ENCODE results near the gene AIFM2.
"Not testable (repeated sequence)": the region's sequence is repeated elsewhere in the genome, so short reads cannot be mapped to it uniquely, and the experiment has no call there.

The AIFM2 gene

DNA sequence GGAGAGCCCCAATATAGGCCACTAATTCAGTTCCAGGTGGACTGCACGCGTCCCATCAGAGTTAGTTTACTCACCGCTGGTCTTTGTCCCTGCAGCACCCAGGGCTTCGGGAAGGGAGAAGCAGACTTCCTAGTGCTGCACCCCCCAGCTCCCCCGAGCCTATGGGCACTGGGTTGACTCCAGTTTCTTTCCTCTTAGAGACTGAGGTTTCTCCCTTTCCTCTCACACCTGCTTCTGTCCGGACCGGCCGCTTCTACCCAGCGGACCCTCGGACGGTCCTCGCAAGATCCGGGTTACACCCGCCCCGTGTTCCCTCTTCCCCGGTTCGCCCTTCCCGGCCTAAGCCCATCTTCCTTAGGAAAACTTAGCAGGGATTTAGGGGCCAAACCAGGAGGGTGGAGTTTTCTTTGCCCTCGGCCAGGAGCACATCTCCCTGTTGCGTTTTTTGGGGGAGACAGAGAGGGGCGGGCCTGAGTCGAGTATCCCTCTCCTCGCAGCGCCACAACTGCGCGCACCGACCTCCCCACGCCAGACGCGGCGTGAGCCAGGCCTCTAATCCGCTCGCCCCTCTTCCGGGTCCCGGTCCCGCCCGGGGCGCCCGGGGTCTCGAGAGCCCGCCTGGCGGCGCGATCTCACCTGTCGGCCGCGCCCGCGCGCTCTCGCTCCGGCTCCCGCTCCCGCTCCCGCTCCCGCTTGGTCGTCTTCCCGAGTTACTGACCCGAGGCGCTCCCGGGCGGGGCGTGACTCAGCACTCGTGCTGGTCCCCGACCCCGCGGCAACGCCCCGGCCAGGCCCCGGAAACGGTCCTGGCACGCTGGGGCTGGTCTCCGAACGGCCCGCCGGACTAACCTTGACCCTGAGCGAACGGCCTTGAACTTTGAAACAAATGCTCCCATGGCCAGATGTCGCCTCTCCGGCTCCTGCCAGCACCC, at the start of gene AIFM2:
AIFM2 (minus strand) TSS at position 728 of the 932 bp plus-strand sequence. CDS start 8,741 bp downstream, outside the sequence.
- no peak for DNase-seq (ENCODE audit: low read depth)

DNA sequence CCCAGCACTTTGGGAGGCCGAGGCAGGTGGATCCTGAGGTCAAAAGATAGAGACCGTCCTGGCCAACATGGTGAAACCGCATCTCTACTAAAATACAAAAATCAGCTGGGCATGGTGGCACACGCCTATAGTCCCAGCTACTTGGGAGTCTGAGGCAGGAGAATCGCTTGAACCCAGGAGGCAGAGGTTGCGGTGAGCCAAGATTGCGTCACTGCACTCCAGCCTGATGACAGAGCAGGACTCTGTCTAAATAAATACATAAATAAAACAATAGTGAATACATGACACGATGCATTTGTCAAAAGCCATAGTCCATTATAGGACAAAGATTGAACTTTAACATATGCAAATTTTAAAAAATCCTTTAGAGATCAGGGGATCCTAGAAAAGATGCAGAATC, 46.6 kb upstream of the AIFM2 start:
- not testable (repeated sequence) for DNase-seq (ENCODE audit: low read depth)

DNA sequence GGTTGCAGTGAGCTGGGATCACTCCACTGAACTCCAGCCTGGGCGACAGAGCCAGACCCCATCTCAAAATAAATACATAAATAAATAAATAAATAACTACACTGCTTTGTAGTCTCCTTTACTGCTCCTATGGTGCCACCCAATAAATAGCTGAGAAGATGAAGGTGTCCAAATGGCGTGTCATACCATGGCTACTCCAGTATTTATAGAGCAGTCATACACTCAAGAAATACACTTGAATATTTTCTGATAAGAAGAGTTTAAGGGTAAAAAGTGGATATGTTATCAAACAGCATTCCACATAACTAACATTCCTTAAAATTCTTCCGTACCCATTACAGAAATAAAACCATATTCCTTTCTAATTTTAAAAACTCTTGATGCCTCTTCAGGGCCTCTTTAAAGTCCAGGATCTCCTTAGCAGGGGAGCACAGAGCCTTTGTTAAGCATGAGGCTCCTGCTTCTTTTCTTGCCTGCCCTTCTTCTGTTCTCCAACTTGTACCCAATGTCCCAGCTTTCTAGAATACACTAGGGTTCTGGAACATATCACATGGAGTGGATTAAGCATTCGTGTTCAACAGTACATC, 45.6 kb upstream of the AIFM2 start:
- no peak for DNase-seq (ENCODE audit: low read depth)

DNA sequence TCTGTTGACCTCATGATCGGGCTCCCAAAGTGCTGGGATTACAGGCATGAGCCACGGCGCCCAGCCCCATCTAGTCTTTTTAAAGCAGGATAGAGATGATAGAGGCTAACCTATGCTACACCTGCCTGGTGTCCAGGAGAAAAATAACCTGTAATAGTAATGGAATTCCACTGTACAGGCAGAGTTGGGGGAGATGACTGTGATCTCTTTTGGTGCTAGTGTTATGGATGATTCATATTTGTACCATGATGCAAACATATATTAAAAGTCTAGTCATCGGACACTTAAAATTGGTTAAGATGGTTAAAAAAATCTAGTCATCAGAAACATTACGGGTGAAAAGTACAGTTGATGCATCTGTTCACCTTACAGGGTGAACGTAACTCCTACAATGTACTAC, 43.8 kb upstream of the AIFM2 start:
- no peak for DNase-seq (ENCODE audit: low read depth)

DNA sequence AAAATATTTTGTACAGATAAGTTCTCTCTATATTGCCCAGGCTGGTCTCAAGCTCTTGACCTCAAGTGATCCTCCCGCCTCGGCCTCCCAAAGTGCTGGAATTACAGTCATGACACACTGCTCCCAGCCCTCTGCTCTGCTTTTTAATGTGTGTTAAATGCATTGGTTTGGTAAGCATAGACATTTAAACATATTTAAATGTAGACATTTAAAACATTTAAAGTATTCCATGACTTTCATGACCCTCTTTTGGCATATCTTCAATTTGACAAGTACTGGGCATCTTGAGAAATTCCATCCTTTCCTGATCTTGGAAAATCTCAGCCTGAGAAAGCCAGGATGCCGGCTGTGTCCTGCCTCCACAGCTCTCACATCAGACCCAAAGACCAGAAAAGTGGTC, 42.9 kb upstream of the AIFM2 start:
- no peak for DNase-seq (ENCODE audit: low read depth)

DNA sequence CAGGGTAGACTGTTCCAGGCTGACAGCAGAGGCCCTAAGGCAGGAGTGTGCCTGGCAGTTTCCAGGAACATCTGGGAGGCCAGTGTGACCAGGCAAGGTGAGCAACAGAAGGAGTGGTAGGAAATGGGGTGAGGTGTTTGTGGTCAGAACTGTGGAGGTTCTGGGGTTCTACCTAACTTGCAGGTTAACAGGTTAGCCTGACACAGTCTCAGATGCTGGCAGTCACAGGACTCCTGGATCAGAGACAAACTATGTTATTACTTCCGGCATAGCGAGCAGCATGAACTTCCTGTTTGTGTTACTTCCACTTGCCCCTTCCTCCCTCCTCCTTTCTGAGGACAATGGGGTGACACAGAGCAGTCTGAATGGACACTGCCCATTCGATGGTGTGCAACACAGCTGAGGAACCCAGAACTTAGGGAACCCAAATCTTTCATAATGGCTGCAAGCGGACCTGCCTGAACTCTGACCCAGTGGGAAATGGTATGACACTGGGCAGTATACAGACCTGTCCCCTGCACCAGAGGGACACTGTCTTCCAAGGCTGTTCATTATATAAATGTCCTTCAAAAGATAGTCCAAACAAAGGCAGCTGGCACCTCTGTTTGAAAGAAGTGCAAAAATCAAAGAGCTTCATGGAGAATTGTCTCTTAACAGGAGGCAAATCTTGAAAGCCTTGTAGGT, 41.6 kb upstream of the AIFM2 start:
- DNase-seq (ENCODE audit: low read depth) = no peak

DNA sequence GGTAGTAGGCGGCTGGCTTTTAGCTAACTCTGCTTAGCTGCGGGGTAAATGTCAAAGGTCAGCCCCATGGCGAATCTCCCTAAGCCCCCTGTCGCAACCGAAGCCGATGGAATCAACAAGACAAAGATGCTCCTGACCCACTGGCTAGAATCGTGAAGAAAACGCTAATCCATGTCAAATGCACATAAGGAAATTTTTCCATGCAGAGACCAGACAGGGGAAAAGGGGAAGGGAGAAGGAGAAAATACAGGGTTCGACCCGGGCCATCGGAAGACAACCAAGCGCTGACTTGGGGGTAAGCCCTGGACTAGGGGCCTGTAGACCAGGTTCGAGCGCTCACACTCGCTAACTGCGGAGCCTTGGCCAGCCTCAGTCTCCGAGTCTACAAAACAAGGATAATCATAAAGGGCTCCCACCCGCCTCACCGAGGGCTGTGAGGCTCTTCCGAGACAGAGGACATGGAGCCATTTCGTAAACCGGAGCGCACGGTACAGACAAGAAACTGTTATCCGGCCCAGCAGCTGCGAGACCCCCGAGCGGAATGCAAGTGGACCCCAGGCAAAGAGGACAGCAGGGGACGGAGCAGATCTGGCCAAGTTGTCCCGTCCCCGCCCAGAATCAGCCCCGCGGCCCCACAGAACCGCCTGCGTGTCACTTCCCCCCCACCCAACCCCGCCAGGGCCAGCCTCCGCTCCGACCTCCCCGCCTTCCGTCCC, 37.2 kb upstream of the AIFM2 start:
- DNase-seq (ENCODE audit: low read depth) = no peak

DNA sequence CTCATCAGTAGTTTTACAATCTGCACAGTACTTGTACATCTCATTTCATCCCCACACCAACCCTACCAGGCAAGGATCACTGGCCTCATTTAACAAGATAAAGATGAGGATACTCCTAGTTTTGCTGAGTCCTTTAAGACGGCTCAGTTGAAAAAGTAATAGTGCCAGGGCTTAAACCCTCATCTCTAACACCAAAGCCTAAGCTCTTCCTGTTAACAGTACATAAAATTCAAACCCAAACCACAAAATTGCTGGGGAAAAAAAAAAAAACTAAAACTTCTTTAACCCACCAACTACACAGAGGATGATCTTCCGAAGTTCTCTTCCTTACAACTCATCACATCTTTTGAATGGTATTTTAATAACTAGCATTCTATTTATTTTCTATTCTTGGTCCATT, 36.4 kb upstream of the AIFM2 start:
- DNase-seq (ENCODE audit: low read depth) = no peak

DNA sequence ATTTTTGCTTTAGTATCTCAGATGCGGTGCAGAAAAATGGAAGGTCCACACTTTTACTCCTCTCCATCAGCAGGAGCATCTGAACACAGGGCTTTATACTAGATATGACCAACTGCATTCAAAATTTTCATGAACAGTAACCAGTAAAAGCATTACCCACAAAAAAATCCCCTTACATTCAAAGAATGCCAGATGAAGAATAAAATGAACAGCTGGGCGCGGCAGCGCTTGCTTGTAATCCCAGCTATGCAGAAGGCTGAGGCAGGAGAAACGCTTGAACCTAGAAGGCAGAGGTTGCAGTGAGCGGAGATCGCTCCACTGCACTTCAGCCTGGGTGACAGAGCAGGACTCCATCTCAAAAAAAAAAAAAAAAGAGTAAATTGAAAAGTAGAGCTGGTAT, 34.6 kb upstream of the AIFM2 start:
- no peak for DNase-seq (ENCODE audit: low read depth)

DNA sequence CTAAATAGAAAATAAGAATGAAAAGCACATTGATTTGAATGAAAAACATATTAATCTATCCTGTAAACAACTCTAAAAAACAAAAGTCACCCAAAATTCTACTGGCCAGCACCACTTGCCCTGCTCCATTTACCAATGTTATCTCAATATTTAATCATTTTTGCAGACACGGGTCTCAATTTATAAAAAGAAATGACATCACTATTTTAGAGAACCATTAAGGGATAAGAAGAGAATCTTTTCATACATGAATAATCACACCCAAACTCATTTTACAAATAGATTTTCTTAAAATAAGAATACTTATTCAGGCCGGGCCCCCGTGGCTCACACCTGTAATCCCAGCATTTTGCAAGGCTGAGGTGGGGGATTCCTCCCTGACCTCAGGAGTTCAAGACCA, 33.8 kb upstream of the AIFM2 start:
- no peak for DNase-seq (ENCODE audit: low read depth)

DNA sequence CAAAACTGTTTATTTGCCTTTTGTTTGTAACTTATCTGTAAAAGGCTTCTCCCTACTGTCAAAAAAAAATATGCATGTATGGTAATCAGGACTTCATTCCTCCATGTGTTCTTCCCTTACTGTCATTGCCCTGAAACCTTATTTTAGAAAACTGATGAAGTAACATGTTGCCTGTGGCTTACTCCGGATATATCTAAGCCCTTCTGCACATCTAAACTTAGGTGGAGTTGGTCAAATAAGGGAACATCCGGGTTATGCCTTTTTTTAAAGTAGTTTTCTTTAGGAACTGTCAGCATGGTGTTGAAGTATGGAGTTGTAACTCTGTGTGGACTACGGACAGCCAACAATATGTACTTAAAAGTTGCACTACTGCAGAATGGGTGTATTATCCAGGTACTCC, 31.5 kb upstream of the AIFM2 start:
- DNase-seq (ENCODE audit: low read depth) = no peak

DNA sequence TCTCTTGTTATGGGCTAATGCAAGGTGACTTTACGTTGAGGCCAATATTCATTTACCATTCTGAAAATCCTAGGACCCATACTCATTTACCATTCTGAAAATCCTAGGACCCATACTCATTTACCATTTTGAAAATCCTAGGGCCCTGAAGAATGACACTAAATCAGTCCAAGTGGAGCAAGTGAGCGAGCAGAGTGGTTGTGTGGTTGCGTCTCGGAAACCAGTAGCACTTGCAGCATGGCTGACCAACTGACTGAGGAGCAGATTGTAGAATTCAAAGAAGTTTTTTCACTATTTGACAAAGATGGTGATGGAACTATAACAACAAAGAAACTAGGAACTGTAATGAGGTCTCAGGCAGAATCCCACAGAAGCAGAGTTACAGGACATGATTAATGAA, 30.8 kb upstream of the AIFM2 start:
- DNase-seq (ENCODE audit: low read depth) = no peak

DNA sequence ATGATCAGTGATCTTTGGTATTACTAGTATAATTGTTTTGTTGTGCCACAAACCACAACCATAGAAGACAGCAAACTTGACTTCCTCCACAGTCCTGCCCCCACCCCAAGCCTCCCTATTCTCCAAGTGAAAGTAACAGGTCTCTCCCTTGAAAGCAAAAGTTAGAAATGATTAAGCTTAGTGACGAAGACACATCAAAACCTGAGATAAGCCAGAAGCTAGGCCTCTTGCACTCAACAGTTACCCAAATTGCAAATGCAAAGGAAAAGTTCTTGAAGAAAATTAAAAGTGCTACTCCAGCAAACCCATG, 30.2 kb upstream of the AIFM2 start:
- no peak for DNase-seq (ENCODE audit: low read depth)

DNA sequence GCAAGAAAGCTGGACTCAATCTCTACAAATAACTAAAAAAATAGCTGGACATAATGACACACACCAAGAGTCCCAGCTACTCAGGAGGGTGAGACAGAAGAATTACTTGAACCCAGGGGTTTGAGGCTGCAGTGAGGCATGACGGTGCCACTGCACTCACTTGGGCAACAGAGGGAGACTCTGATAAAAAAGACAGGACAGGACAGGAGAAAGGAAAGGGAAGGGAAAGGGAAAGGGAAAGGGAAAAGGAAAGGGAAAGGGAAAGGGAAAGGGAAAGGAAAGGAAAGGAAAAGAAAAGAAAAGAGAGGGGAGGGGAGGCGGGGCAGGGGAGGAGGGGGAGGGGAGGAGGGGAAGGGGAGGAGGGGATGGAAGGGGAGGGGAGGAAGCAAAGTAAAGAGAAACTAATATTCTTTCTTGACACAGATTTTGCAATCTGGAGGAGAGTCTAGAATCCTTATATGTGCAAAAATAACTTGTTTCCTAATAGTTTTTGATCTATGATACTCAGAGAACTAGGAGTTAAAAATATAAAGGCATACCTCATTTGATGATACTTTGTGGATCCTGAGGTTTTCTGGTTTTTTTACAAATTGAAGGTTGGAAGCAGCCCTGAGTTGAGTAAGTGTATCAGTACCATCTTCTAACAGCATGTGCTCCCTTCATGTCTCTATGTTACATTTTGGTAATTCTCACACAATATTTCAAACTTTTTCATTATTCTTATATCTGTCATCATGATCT, 29.7 kb upstream of the AIFM2 start:
- no peak for DNase-seq (ENCODE audit: low read depth)

DNA sequence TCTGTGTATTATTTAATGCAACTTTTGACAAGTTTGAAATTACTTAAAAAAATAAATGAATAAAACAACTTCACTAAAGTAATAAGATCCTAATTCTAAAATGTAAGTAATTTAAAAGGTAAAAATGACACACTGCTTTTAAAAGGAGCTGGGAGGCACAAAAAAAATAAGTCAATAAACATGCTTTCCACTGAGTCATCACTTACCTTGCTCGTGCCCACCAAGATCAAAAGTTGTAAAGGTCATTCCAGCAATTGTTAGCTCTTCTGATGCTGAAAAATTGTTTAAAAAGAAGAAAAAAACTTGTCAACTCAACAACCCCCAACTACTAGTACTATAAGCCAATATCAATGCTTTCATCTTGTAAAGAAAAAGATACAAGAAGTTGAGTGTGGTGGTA, 28.2 kb upstream of the AIFM2 start:
- DNase-seq (ENCODE audit: low read depth) = no peak

DNA sequence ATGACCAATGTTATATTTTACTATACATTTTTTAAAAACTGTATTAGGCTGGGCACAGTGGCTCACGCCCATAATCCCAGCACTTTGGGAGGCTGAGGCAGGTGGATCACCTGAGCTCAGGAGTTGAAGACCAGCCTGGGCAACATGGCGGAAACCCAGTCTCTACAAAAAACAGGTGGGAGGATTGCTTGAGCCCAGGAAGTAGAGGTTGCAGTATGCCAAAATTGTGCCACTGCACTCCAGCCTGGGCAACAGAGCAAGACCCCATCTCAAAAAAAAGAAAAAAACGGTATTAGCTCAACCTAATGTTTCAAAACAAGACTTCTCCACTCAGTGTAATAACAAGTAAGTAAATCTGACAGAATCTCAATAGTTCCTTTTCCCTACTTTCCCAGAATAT, 26.7 kb upstream of the AIFM2 start:
- not testable (repeated sequence) for DNase-seq (ENCODE audit: low read depth)

DNA sequence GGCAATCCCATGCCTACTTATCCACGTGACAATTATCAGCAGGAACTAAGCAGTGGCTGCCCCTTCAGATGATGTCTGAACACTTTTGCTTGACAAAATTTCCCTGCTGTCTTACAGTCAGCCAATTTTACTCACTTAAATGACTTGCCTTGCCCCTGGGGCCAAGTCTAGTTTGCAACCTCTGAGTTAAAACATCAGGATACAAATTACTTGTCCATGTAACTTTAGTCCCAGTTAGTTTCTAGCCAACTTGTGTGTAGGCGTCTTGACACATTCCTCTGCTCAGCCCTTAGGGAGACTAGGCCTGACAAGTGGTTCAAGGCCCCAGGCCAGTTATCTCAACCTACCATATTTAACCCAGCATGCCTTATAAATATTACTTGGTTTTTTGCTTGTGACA, 25.5 kb upstream of the AIFM2 start:
- DNase-seq (ENCODE audit: low read depth) = no peak

DNA sequence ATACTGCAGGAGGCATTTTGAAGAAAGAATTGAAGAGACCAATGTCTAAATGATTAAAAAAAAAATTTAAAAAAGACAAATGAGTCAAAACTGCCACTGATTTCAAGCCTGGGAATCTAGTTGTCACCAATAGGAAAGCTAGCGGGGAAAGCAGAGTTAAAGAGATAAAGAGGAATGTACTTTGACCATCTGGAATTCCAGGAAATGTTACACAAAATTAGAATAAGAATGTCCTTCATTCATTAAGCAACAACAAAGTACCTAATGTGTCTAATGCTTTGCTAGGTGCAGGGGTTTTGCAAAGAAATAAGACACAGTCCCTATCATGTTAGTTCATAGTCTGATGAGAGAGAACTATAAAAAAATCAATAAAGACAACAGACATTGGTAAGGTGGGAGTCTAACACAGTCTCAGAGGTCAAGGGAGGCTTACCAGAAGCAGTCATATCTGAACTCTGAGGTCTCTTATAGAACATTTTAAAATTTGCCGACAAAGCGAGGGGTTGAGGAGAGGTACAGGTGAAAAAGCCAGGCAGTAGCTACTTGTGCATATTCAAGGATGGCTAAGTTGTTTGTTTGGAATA, 22.7 kb upstream of the AIFM2 start:
- DNase-seq (ENCODE audit: low read depth) = no peak

DNA sequence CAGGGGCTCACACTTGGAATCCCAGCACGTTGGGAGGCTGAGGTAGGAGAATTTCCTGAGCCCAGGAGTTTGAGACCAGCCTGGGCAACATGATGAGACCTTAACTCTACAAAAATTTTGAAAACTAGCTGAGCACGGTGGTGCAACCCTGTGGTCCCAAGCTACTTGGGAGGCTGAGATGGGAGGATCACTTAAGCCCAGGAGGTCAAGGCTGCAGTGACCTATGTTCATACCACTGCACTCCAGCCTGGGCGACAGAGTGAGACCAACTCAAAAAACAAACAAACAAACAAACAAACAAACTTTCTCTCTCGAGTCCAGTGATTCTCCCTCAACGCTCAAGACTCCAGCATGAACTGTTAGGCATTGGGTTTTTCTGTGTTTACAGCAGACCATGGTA, 15.9 kb upstream of the AIFM2 start:
- no peak for DNase-seq (ENCODE audit: low read depth)

DNA sequence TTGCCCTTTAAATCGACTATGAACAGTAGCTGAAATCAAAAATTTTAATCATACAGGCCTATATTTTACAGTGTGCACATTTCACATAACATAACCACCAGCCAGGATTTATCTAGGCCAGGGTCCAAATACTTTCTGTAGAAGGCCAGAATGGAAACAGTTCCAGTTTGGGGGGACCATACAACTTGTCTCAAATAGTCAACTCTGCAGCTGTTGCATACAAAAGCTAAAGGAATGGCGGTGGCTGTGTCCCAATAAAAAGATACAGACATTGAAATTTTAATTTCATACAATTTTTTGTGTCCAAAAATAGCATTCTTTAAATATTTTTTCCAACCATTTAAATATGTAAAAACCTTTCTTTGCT, 14.6 kb upstream of the AIFM2 start:
- no peak for DNase-seq (ENCODE audit: low read depth)

DNA sequence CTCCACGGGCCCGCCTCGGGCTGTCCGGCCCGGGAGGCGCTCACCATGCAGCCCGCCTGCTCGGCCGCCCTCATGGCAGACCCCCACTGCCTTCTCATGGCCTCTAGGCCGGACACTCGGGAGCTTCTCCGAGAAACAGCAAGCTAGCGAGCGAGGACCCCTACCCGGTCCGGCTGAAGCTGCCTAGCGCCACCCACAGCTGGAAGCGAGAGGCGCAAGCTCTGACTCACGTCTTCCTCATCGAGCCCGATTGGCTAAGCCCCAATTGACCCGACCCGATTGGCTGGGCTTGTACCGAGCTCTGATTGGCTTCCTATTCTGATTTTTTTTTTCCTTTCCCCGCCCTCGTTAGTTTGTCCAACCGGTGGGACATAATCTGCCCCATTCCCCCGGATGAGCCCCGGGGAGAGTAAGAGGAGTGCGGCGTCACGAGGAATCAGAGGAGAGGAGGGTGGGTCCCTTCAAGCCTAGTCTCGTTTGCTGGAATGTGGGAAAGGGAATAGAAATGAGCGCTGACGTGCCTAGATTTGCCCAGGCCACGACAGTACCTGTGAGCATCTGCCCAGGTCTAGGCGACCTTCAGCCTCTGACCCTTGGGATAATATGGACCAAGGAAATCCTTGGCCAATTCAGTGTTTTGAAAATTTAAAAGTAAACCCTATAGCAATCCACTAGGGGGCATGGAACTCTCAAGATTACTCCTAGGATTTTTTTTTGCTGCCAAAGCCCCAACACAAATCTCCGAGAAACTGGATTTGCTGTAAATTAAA, 14.0 kb upstream of the AIFM2 start, which contains the start of gene TYSND1:
TYSND1 (minus strand) TSS at position 212 of the 770 bp plus-strand sequence; CDS start at position 98, 114 bp downstream.
- peak; percentile 86 for DNase-seq (ENCODE audit: low read depth)

All from stimulated activated CD8-positive, alpha-beta memory T cell treated with anti-CD3 and anti-CD28 coated beads, Interleukin-12 subunit alpha, Interleukin-12 subunit beta, amount 100 ng/mL, for 1 hour (primary cell).